A549 (cell line): ENCODE data around the gene PRR5L. TPM values are rescaled to one million over a fixed set of nuclear protein-coding genes. Genes with fewer than 3 reads are reported as not detected.

ENCODE experiments used
- ATAC-seq, 2 experiments: fragments of 200-7000 bp in 1 of 2; fragments of >200 bp in 1 of 2; cut with Nextera tagmentation in 1 of 2; cut with Tn5 transposase in 1 of 2; 3 replicates each; pipeline versions ENCODE4 v1.8.0 to v1.9.1; 2018 to 2020; ENCODE audit warnings: mild to moderate bottlenecking in 1 of 2, moderate library complexity in 1 of 2
- CTCF ChIA-PET: fragments of 300-600 bp; sonication (Branson Sonifier 250); formaldehyde crosslinking; extraction: SDS; loops from one replicate; lab custom pipeline; 2021; ENCODE audit warnings: antibody characterized with exemption, inconsistent platforms; lab: Yijun Ruan, JAX
- POLR2A ChIA-PET: fragments of 350-600 bp; formaldehyde crosslinking; extraction: SDS; loops from one replicate; lab custom pipeline; 2021; ENCODE audit warnings: antibody characterized with exemption, inconsistent platforms; lab: Yijun Ruan, JAX
- DNase-seq, 2 experiments: peaks; one replicate each; pipeline versions ENCODE4 v3.0.0 to v3.0.0-alpha.2; 2011 to 2016; ENCODE audit warnings: low read depth in 1 of 2, low spot score in 1 of 2
- FAIRE-seq: peaks from 2 replicates; lab custom pipeline; 2011; peaks lifted over from hg19 to GRCh38; lab: Jason Lieb, UNC
- H3K27ac ChIP-seq, 2 experiments: fragments of >200 bp; sonication (Bioruptor Twin); formaldehyde crosslinking; 3 replicates each; pipeline ENCODE4 v1.5.1; 2016 to 2017
- H3K4me1 ChIP-seq: fragments of >200 bp; sonication (Bioruptor Twin); formaldehyde crosslinking; 3 replicates; pipeline ENCODE4 v1.6.1; 2016
- H3K4me2 ChIP-seq: fragments of >200 bp; sonication (Bioruptor Twin); formaldehyde crosslinking; 3 replicates; pipeline ENCODE4 v1.6.1; 2016
- H3K4me3 ChIP-seq: fragments of >200 bp; sonication (Bioruptor Twin); formaldehyde crosslinking; 3 replicates; pipeline ENCODE4 v1.5.1; 2016
- H3K9me3 ChIP-seq: fragments of >200 bp; sonication (Bioruptor Twin); formaldehyde crosslinking; 3 replicates; pipeline ENCODE4 v1.6.1; 2016
- BCL3 ChIP-seq: fragments of >200 bp; sonication (Bioruptor Twin); formaldehyde crosslinking; IDR thresholded peaks from 3 replicates; pipeline ENCODE4 v1.6.1; 2016
- CEBPB ChIP-seq, 2 experiments: fragments of >200 bp in 1 of 2; sonication (Bioruptor Twin) in 1 of 2; formaldehyde crosslinking in 1 of 2; IDR thresholded peaks; 2 replicates each; pipeline ENCODE4 v1.6.1; 2012 to 2016
- E2F6 ChIP-seq: IDR thresholded peaks from 2 replicates; pipeline ENCODE4 v1.6.1; 2012; ENCODE audit warnings: low read depth, borderline replicate concordance
- GATA3 ChIP-seq: IDR thresholded peaks from 2 replicates; pipeline ENCODE4 v1.6.1; 2012; ENCODE audit warnings: borderline replicate concordance
- HDAC2 ChIP-seq: fragments of 200-600 bp; sonication (generic); IDR thresholded peaks from 2 replicates; pipeline ENCODE4 v1.6.1; 2016
- HEYL ChIP-seq: fragments of 250-450 bp; sonication (Bioruptor Pico); IDR thresholded peaks from 2 replicates; pipeline ENCODE4 v1.8.0; 2021; ENCODE audit warnings: mild to moderate bottlenecking, moderate library complexity
- JUN ChIP-seq, 2 experiments: fragments of >200 bp; sonication (Bioruptor Twin); formaldehyde crosslinking; IDR thresholded peaks; 2 replicates in 1 of 2; 3 replicates in 1 of 2; pipeline ENCODE4 v1.6.1; 2016 to 2017
- NPAS2 ChIP-seq: fragments of 250-450 bp; sonication (Bioruptor Pico); IDR thresholded peaks from 2 replicates; pipeline ENCODE4 v1.8.0; 2022; ENCODE audit warnings: mild to moderate bottlenecking, moderate library complexity, borderline replicate concordance
- RFX5 ChIP-seq: fragments of 450-650 bp; IDR thresholded peaks from 2 replicates; pipeline ENCODE4 v1.7.1; 2014; ENCODE audit warnings: antibody characterized with exemption, mild to moderate bottlenecking, moderate library complexity
- RNF2 ChIP-seq: fragments of 200-600 bp; sonication (generic); IDR thresholded peaks from 2 replicates; pipeline ENCODE4 v1.6.1; 2016; ENCODE audit warnings: low read depth, mild to moderate bottlenecking, antibody characterized with exemption, moderate library complexity, borderline replicate concordance
- USF2 ChIP-seq: fragments of 450-650 bp; IDR thresholded peaks from 2 replicates; pipeline ENCODE4 v1.6.1; 2014; ENCODE audit warnings: antibody characterized with exemption
- ZC3H11A ChIP-seq: fragments of 450-650 bp; IDR thresholded peaks from 2 replicates; pipeline ENCODE4 v1.6.1; 2014; ENCODE audit warnings: antibody characterized with exemption, mild to moderate bottlenecking
- ZFP36 ChIP-seq: fragments of 450-650 bp; IDR thresholded peaks from 2 replicates; pipeline ENCODE4 v1.6.1; 2014; ENCODE audit warnings: borderline replicate concordance; ENCODE audit not compliant: partially characterized antibody
- WGBS: methylation state at CpG from one replicate; pipeline ENCODE4 v1.1.6; 2017; ENCODE audit errors: missing lambda C conversion rate; 5-methylcytosine and 5-hydroxymethylcytosine counted together
- polyA plus RNA-seq, 4 experiments: library from polyadenylated mRNA; depleted of rRNA in 3 of 4; stranded (reverse); fragments of >200 nt; fragmentation: RNase III in 1 of 4; extraction: RNeasy Plus Mini Kit Qiagen cat#74134 plus additional on column Dnase treatment in 1 of 4; gene quantifications; 2 replicates in 3 of 4; 3 replicates in 1 of 4; pipeline ENCODE4 v1.2.3, GENCODE V29; 2011 to 2017

Gene PRR5L
- polyA plus RNA-seq, 2 of the 4 experiments (the other 2 are of a cell fraction) = 6.9 to 12.1 TPM

GRCh38 chr11:36371590-36371989 is 75.5 kb downstream of the PRR5L start:
- 90% methylated on average over 7 of the region's 7 CpGs for WGBS
- Histone ChIP-seq H3K9me3 (no peaks in the 10 kb centered on the region), H3K4me2 (no peak overlapping the region), H3K4me1 (peaks cover 18% of the 10 kb centered on the region), H3K4me3 (no peak overlapping the region), H3K27ac (no peak overlapping the region)
- DNase-seq (no peak), FAIRE-seq (no peak), ATAC-seq (no peak)
- no peak for TF ChIP-seq JUN (IDR thresholded peaks at IDR 0.05)
- TF ChIP-seq GATA3 = no peak
- no peak for TF ChIP-seq HEYL
- TF ChIP-seq USF2 = no peak
- no peak for TF ChIP-seq RFX5
- ChIA-PET POLR2A (no interaction called here), CTCF (interaction anchor here (1.2 kb wide), 1 partner anchor 29 kb away, joined by 3 read pairs; no protein-coding TSS in a partner anchor)

- WGBS = 74% methylated on average over 6 of the region's 6 CpGs
- peak overlapping the region; percentile 65 for H3K4me2 ChIP-seq
These were observed 76.1 kb downstream of the PRR5L start for GRCh38 chr11:36372101-36372771.

GRCh38 chr11:36373016-36374010 is 77.2 kb downstream of the PRR5L start:
- POLR2A ChIA-PET = no interaction called here
- CTCF ChIA-PET = interaction anchor here (0.8 to 6.1 kb wide), 10 partner anchors 13 to 136 kb away, joined by 3 to 51 read pairs (median 4); no protein-coding TSS in a partner anchor
- Histone ChIP-seq H3K9me3 (no peaks in the 10 kb centered on the region), H3K4me2 (peak overlapping the region; percentile 65), H3K4me3 (no peak overlapping the region), H3K27ac (peak overlapping the region; percentile 49 to 69; a peak in 5 of 6 replicates), H3K4me1 (peaks cover 18% of the 10 kb centered on the region)
- FAIRE-seq (no peak), ATAC-seq (no peak), DNase-seq (peak in 1 of 2 experiments; percentile 24)
- WGBS = 69% methylated on average over 6 of the region's 6 CpGs
- TF ChIP-seq CEBPB (IDR thresholded peaks at IDR 0.05) (peak; percentile 53 to 65; a peak in 2 of 4 replicates), JUN (IDR thresholded peaks at IDR 0.05) (no peak)

More at GRCh38 chr11:36372101-36372771, 76.1 kb downstream of the PRR5L start:
- H3K4me1 ChIP-seq = peaks cover 18% of the 10 kb centered on the region
- no peaks in the 10 kb centered on the region for H3K9me3 ChIP-seq
- POLR2A ChIA-PET = interaction anchor here (0.5 kb wide), 1 partner anchor 25 kb away, joined by 3 read pairs; no protein-coding TSS in a partner anchor
- peak overlapping the region; percentile 49 to 69; a peak in 5 of 6 replicates for H3K27ac ChIP-seq
- H3K4me3 ChIP-seq = no peak overlapping the region
- no peak for FAIRE-seq
- ATAC-seq = no peak
- no peak for TF ChIP-seq ZC3H11A
- TF ChIP-seq CEBPB (IDR thresholded peaks at IDR 0.05) = peak in 1 of 2 experiments; percentile 22; a peak in 1 of 4 replicates
- peak in 1 of 2 experiments; percentile 28 for DNase-seq
- CTCF ChIA-PET = interaction anchor here (0.8 to 1.2 kb wide), 8 partner anchors 12 to 137 kb away, joined by 3 to 5 read pairs (median 3); no protein-coding TSS in a partner anchor

- ATAC-seq (no peak), FAIRE-seq (no peak), DNase-seq (no peak)
- no peak for TF ChIP-seq ZFP36
- Histone ChIP-seq H3K4me2 (no peak overlapping the region), H3K9me3 (no peaks in the 10 kb centered on the region), H3K4me1 (peaks cover 18% of the 10 kb centered on the region), H3K4me3 (no peak overlapping the region), H3K27ac (no peak overlapping the region)
- WGBS = 83% methylated on average over 4 of the region's 4 CpGs
- ChIA-PET POLR2A (no interaction called here), CTCF (interaction anchor here (1.4 to 6.1 kb wide), 3 partner anchors 82 to 136 kb away, joined by 3 to 51 read pairs (median 6); partner anchors contain the start of gene TRAF6)
These were observed 78.6 kb downstream of the PRR5L start for GRCh38 chr11:36374726-36375125.

GRCh38 chr11:36375353-36376008 is 79.4 kb downstream of the PRR5L start:
- H3K27ac ChIP-seq = peak overlapping the region; percentile 61 to 84; a peak in 5 of 6 replicates
- 75% methylated on average over 9 of the region's 9 CpGs for WGBS
- DNase-seq = no peak
- ChIA-PET CTCF (interaction anchor here (0.7 to 6.1 kb wide), 14 partner anchors 12 to 135 kb away, joined by 3 to 51 read pairs (median 8); partner anchors contain the start of genes PRR5L and TRAF6), POLR2A (interaction anchor here (0.6 to 1.1 kb wide), 3 partner anchors 56 to 80 kb away, joined by 4 to 9 read pairs (median 6); partner anchors contain the start of gene PRR5L)
- H3K4me1 ChIP-seq = peaks cover 18% of the 10 kb centered on the region
- no peak for ATAC-seq
- TF ChIP-seq HEYL (no peak), NPAS2 (CRISPR knock-in tag) (no peak), HDAC2 (no peak), BCL3 (no peak), E2F6 (no peak), RNF2 (no peak)
- TF ChIP-seq, all 56 proteins: peak for 0
- Histone ChIP-seq H3K9me3 (no peaks in the 10 kb centered on the region), H3K4me2 (peak overlapping the region; percentile 95), H3K4me3 (peak overlapping the region; percentile 70)
- peak; percentile 28 for FAIRE-seq
